Measurements from ENCODE around the gene MAGI1.

DNA sequence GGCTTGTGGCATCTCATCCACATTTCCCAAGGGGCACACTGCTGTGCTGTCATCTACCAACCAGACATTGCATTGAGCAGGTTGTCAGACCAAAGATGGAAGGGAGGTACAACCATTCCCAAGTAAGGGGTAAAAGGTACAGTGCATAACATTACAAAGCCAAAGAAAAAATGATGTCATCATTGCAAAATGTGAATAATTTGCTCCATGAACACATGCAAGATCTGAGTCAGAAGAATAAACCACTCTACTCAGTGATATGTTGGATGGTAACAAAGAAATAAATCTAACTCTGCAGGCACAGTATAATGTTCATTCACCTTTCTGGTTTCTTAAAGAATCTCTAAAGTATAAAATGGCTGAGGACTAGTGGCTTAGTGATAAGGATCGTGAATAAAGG, 202.7 kb downstream of the MAGI1 start:
- TF ChIP-seq, protein P1, sequence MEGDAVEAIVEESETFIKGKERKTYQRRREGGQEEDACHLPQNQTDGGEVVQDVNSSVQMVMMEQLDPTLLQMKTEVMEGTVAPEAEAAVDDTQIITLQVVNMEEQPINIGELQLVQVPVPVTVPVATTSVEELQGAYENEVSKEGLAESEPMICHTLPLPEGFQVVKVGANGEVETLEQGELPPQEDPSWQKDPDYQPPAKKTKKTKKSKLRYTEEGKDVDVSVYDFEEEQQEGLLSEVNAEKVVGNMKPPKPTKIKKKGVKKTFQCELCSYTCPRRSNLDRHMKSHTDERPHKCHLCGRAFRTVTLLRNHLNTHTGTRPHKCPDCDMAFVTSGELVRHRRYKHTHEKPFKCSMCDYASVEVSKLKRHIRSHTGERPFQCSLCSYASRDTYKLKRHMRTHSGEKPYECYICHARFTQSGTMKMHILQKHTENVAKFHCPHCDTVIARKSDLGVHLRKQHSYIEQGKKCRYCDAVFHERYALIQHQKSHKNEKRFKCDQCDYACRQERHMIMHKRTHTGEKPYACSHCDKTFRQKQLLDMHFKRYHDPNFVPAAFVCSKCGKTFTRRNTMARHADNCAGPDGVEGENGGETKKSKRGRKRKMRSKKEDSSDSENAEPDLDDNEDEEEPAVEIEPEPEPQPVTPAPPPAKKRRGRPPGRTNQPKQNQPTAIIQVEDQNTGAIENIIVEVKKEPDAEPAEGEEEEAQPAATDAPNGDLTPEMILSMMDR (IDR thresholded peaks at IDR 0.05) = no peak
- TF ChIP-seq CREB1 (CRISPR knock-in tag; IDR thresholded peaks at IDR 0.05) (no peak), RELA (CRISPR knock-in tag; IDR thresholded peaks at IDR 0.05; ENCODE audit: borderline replicate concordance) (no peak), FOXP1 (CRISPR knock-in tag; IDR thresholded peaks at IDR 0.05; ENCODE audit: borderline replicate concordance) (no peak), JUN (CRISPR knock-in tag; IDR thresholded peaks at IDR 0.05) (no peak), NR2C2 (CRISPR knock-in tag; IDR thresholded peaks at IDR 0.05) (no peak)
- TF ChIP-seq, protein P2, sequence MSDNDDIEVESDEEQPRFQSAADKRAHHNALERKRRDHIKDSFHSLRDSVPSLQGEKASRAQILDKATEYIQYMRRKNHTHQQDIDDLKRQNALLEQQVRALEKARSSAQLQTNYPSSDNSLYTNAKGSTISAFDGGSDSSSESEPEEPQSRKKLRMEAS (CRISPR knock-in tag; IDR thresholded peaks at IDR 0.05) = no peak
- TF ChIP-seq, protein P3, sequence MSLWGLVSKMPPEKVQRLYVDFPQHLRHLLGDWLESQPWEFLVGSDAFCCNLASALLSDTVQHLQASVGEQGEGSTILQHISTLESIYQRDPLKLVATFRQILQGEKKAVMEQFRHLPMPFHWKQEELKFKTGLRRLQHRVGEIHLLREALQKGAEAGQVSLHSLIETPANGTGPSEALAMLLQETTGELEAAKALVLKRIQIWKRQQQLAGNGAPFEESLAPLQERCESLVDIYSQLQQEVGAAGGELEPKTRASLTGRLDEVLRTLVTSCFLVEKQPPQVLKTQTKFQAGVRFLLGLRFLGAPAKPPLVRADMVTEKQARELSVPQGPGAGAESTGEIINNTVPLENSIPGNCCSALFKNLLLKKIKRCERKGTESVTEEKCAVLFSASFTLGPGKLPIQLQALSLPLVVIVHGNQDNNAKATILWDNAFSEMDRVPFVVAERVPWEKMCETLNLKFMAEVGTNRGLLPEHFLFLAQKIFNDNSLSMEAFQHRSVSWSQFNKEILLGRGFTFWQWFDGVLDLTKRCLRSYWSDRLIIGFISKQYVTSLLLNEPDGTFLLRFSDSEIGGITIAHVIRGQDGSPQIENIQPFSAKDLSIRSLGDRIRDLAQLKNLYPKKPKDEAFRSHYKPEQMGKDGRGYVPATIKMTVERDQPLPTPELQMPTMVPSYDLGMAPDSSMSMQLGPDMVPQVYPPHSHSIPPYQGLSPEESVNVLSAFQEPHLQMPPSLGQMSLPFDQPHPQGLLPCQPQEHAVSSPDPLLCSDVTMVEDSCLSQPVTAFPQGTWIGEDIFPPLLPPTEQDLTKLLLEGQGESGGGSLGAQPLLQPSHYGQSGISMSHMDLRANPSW (CRISPR knock-in tag; conservative IDR thresholded peaks at IDR 0.05; ENCODE audit: low read depth) = no peak
- TF ChIP-seq, protein P4, sequence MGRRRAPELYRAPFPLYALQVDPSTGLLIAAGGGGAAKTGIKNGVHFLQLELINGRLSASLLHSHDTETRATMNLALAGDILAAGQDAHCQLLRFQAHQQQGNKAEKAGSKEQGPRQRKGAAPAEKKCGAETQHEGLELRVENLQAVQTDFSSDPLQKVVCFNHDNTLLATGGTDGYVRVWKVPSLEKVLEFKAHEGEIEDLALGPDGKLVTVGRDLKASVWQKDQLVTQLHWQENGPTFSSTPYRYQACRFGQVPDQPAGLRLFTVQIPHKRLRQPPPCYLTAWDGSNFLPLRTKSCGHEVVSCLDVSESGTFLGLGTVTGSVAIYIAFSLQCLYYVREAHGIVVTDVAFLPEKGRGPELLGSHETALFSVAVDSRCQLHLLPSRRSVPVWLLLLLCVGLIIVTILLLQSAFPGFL (CRISPR knock-in tag; IDR thresholded peaks at IDR 0.05; ENCODE audit: borderline replicate concordance) = no peak
- TF ChIP-seq, protein P5, sequence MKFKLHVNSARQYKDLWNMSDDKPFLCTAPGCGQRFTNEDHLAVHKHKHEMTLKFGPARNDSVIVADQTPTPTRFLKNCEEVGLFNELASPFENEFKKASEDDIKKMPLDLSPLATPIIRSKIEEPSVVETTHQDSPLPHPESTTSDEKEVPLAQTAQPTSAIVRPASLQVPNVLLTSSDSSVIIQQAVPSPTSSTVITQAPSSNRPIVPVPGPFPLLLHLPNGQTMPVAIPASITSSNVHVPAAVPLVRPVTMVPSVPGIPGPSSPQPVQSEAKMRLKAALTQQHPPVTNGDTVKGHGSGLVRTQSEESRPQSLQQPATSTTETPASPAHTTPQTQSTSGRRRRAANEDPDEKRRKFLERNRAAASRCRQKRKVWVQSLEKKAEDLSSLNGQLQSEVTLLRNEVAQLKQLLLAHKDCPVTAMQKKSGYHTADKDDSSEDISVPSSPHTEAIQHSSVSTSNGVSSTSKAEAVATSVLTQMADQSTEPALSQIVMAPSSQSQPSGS (CRISPR knock-in tag; IDR thresholded peaks at IDR 0.05; ENCODE audit: borderline replicate concordance, low read depth) = no peak
- TF ChIP-seq, protein P6, sequence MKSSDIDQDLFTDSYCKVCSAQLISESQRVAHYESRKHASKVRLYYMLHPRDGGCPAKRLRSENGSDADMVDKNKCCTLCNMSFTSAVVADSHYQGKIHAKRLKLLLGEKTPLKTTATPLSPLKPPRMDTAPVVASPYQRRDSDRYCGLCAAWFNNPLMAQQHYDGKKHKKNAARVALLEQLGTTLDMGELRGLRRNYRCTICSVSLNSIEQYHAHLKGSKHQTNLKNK (CRISPR knock-in tag; IDR thresholded peaks at IDR 0.05) = no peak

Data from WTC11 (cell line).